ENCODE data around the gene GDPD5.

DNA sequence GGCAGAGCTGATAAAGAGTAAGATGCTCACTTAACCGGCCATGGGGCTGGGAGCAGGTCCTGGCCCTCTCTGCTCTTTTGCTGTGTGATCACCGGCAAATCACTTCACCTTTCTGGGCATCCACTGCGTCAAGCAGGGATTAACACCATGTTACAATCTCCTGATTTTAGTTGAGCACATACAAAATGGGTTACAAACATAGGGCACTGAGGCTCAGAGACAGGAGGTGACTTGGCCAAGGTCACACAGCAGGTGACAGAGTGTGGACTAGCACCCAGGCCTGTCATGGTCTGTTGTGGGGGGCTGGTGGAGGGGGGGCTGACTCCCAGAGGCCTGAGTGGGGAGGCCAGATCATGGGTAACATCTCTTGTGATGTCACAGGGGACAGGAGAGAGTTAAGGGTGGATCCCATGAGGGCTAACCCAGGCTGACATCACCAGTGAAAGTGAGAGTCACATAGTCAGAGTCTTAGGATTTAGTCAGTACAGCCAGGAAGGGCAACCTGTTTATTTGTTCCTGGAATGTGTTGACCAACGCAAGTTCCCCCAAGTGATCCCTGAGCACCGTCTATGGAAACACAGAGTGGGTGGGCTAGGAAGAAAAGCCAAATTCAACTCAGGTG is 27.8 kb downstream of the GDPD5 start:
- TF ChIP-seq, protein P1, sequence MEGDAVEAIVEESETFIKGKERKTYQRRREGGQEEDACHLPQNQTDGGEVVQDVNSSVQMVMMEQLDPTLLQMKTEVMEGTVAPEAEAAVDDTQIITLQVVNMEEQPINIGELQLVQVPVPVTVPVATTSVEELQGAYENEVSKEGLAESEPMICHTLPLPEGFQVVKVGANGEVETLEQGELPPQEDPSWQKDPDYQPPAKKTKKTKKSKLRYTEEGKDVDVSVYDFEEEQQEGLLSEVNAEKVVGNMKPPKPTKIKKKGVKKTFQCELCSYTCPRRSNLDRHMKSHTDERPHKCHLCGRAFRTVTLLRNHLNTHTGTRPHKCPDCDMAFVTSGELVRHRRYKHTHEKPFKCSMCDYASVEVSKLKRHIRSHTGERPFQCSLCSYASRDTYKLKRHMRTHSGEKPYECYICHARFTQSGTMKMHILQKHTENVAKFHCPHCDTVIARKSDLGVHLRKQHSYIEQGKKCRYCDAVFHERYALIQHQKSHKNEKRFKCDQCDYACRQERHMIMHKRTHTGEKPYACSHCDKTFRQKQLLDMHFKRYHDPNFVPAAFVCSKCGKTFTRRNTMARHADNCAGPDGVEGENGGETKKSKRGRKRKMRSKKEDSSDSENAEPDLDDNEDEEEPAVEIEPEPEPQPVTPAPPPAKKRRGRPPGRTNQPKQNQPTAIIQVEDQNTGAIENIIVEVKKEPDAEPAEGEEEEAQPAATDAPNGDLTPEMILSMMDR (IDR thresholded peaks at IDR 0.05; ENCODE audit: low read depth, low read length, poor library complexity, severe bottlenecking), result no peak
- no peak for TF ChIP-seq EZH2phosphoT487 (IDR thresholded peaks at IDR 0.05; ENCODE audit: borderline replicate concordance, low read length)

All from DOHH2 (cell line).